Body of pancreas (tissue), 4 donors: ENCODE data around the gene CD82. TPM values are rescaled to one million over a fixed set of nuclear protein-coding genes. Genes with fewer than 3 reads are reported as not detected.
A peak's percentile ranks its signal among the peaks of the same experiment; 100 is the strongest.

Experiments used
- ATAC-seq: fragments of 150-250 bp; one replicate; pipeline ENCODE4 v1.9.1; 2016
- DNase-seq, 4 donors: peaks; one replicate each; pipeline ENCODE4 v3.0.0-alpha.2; 2019
- H3K27ac ChIP-seq, 4 donors: fragments of 200-600 bp; sonication (generic); 1 replicate in 3 of 4; 2 replicates in 1 of 4; pipeline versions ENCODE4 v1.5.1 to v1.6.1; 2016 to 2019; ENCODE audit warnings: mild to moderate bottlenecking in 1 of 4, mixed read lengths in 1 of 4, moderate library complexity in 1 of 4
- H3K27me3 ChIP-seq, 2 donors: fragments of 200-600 bp; sonication (generic); one replicate each; pipeline ENCODE4 v1.6.0; 2016; ENCODE audit warnings: mild to moderate bottlenecking in 1 of 2
- H3K36me3 ChIP-seq, 2 donors: fragments of 200-600 bp; sonication (generic); replicated peaks in 1 of 2; 2 replicates each; pipeline ENCODE4 v1.5.1; 2016; ENCODE audit warnings: low read depth in 2 of 2; ENCODE audit not compliant: insufficient read depth in 1 of 2
- H3K4me1 ChIP-seq: fragments of 200-600 bp; sonication (generic); one replicate; pipeline ENCODE4 v1.6.0; 2016
- H3K4me3 ChIP-seq, 2 donors: fragments of 200-600 bp; sonication (generic); 1 replicate in 1 of 2; 2 replicates in 1 of 2; pipeline ENCODE4 v1.5.1; 2016 to 2019
- H3K9me3 ChIP-seq, 3 donors: fragments of 200-600 bp; sonication (generic); 1 replicate in 2 of 3; 2 replicates in 1 of 3; pipeline ENCODE4 v1.5.1; 2016
- POLR2A ChIP-seq, 3 donors: fragments of 450-650 bp; IDR thresholded peaks; one replicate each; pipeline ENCODE4 v1.6.1; 2016; ENCODE audit warnings: antibody characterized with exemption in 3 of 3, mild to moderate bottlenecking in 2 of 3
- WGBS, 2 donors: methylation state at CpG; one replicate each; pipeline ENCODE4 v1.1.5; 2017; 5-methylcytosine and 5-hydroxymethylcytosine counted together
- intact Hi-C: fragments of 100-400 bp; cut with DNase I; formaldehyde crosslinking; loops from one replicate; pipeline ENCODE4 v1.15.1; 2023
- total RNA-seq, 2 donors: library from RNA; depleted of rRNA; stranded (reverse); fragments of >200 nt; gene quantifications; one replicate each; pipeline ENCODE4 v1.1.0, GENCODE V29; 2016
- TF ChIP-seq, protein P1 (sequence below), 7 experiments: fragments of 450-650 bp in 4 of 7; fragments of 200-600 bp in 3 of 7; sonication (generic) in 3 of 7; IDR thresholded peaks; one replicate each; pipeline ENCODE4 v1.5.1; 2016 to 2019; ENCODE audit warnings: antibody characterized with exemption in 7 of 7

Gene CD82
- total RNA-seq, 2 donors from 2014 or later = 11.4 to 13.5 TPM

DNA sequence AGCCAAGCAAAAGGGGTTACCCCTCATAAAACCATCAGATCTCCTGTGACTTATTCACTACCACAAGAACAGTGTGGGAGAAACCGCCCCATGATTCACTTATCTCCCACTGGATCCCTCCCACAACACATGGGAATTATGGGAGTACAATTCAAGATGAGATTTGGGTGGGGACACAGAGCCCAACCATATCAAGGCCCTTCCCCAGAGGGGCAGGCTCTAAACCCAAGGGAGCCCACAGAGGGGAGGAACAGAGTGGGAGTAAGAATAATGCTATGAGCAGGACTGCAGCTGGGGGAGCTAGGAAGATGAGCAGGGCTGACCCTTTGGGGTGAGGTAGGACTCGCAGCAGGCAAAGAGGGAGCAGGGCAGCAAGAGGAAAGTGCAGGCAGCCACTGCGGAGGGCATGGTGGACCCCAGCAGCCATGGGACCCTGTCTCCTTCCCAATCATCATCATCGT lies 59.3 kb downstream of the CD82 start:
- ATAC-seq (no peak), DNase-seq (peak in 1 of 4 donors; percentile 3)
- Histone ChIP-seq H3K36me3 (no peaks in the 10 kb centered on the region), H3K9me3 (no peaks in the 10 kb centered on the region), H3K27me3 (no peaks in the 10 kb centered on the region), H3K4me3 (no peak overlapping the region), H3K27ac (no peak overlapping the region), H3K4me1 (peaks cover 19% of the 10 kb centered on the region)
- intact Hi-C loops = loop anchor here (5.0 kb wide), 1 partner anchor 288 kb away; no protein-coding TSS in a partner anchor
- TF ChIP-seq, protein P1, sequence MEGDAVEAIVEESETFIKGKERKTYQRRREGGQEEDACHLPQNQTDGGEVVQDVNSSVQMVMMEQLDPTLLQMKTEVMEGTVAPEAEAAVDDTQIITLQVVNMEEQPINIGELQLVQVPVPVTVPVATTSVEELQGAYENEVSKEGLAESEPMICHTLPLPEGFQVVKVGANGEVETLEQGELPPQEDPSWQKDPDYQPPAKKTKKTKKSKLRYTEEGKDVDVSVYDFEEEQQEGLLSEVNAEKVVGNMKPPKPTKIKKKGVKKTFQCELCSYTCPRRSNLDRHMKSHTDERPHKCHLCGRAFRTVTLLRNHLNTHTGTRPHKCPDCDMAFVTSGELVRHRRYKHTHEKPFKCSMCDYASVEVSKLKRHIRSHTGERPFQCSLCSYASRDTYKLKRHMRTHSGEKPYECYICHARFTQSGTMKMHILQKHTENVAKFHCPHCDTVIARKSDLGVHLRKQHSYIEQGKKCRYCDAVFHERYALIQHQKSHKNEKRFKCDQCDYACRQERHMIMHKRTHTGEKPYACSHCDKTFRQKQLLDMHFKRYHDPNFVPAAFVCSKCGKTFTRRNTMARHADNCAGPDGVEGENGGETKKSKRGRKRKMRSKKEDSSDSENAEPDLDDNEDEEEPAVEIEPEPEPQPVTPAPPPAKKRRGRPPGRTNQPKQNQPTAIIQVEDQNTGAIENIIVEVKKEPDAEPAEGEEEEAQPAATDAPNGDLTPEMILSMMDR (IDR thresholded peaks at IDR 0.05) = no peak
- TF ChIP-seq POLR2A (IDR thresholded peaks at IDR 0.05) = no peak
- WGBS, 2 donors = 88 to 93% methylated on average over 3 to 4 of the region's 4 CpGs

- Histone ChIP-seq H3K27ac (no peak overlapping the region), H3K27me3 (no peaks in the 10 kb centered on the region), H3K4me3 (no peak overlapping the region), H3K4me1 (peaks cover 18% of the 10 kb centered on the region), H3K9me3 (no peaks in the 10 kb centered on the region), H3K36me3 (no peaks in the 10 kb centered on the region)
- intact Hi-C loops = no loop called here
- TF ChIP-seq, protein P1 (IDR thresholded peaks at IDR 0.05) = no peak
- TF ChIP-seq POLR2A (IDR thresholded peaks at IDR 0.05) = no peak
- ATAC-seq = no peak
- DNase-seq = peak in 1 of 4 donors; percentile 6
- 65 to 78% methylated on average over 6 to 7 of the region's 7 CpGs for WGBS, 2 donors
These were observed 60.5 kb downstream of the CD82 start for GRCh38 chr11:44625759-44626523.

DNA sequence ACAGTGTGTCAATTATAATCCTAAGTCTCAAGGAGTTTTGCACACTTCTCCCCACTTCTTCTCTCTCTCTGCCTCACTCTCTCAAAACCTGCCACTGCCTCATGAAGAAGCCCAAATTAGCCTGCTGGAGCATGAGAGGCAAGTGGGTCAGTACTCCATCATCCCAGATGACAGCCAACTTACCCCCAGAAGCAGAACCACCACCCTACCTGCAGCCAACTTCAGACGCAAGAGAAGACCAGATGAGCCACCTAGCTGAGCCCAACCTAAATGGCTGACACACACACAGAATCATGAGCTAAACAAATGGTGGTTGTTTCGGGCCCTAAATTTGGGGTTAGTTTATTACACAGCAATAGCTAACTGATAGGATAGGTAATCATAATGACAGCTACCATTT lies 61.2 kb downstream of the CD82 start:
- TF ChIP-seq POLR2A (IDR thresholded peaks at IDR 0.05) = no peak
- TF ChIP-seq, protein P1 (IDR thresholded peaks at IDR 0.05) = no peak
- Histone ChIP-seq H3K4me1 (peaks cover 13% of the 10 kb centered on the region), H3K9me3 (no peaks in the 10 kb centered on the region), H3K27ac (no peak overlapping the region), H3K27me3 (no peaks in the 10 kb centered on the region), H3K4me3 (no peak overlapping the region), H3K36me3 (no peaks in the 10 kb centered on the region)
- WGBS, 2 donors = 97 to 100% methylated on average over 2 of the region's 2 CpGs
- ATAC-seq (no peak), DNase-seq (no peak)
- intact Hi-C loops = no loop called here

DNA sequence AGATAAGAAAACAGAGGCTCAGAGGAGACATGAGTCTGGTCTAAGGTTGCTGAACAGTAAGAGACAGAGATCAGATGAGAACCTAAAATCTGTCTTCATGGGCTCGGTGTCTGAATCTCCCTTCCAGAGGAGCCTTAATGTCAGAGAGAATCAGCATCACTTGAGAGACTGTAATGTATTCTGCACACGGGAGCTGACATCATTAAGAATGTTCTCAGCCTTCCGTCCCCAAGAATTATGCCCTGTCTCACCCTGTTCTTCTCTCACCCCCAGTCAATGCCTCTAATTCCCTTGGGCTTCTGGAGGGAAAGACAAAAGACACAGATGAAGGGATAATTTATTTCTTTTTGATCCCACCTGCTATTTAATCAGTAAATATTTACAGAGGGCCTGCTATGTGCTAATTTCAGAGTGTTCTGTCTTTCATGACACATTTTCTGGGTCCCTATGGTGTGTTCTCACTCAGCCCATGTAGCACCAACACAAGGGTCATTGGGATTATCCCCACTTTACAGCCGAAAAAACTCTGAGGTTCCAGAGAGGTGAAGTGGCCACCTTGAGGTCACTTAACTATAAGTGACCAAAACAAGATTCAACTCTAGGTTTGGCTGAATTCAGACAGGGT lies 61.8 kb downstream of the CD82 start:
- no peak for TF ChIP-seq POLR2A (IDR thresholded peaks at IDR 0.05)
- TF ChIP-seq, protein P1 (IDR thresholded peaks at IDR 0.05) = no peak
- WGBS, 2 donors = 63 to 64% methylated on average over 4 of the region's 4 CpGs
- Histone ChIP-seq H3K9me3 (no peaks in the 10 kb centered on the region), H3K4me1 (peaks cover 13% of the 10 kb centered on the region), H3K27me3 (no peaks in the 10 kb centered on the region), H3K27ac (no peak overlapping the region), H3K4me3 (no peak overlapping the region), H3K36me3 (no peaks in the 10 kb centered on the region)
- no peak for DNase-seq
- ATAC-seq = no peak
- intact Hi-C loops = no loop called here
